Tibial nerve (tissue), 4 donors: ENCODE data around the gene RAP1GAP. TPM values are rescaled to one million over a fixed set of nuclear protein-coding genes. Genes with fewer than 3 reads are reported as not detected.

Experiments
- DNase-seq, 2 donors: peaks; one replicate each; pipeline ENCODE4 v3.0.0-alpha.2; 2019; ENCODE audit warnings: low spot score in 2 of 2
- H3K27ac ChIP-seq, 4 donors: fragments of 200-600 bp; sonication (generic) in 3 of 4; one replicate each; pipeline ENCODE4 v1.5.1; 2017 to 2019; ENCODE audit warnings: mild to moderate bottlenecking in 1 of 4
- H3K27me3 ChIP-seq, 2 donors: fragments of 200-600 bp; sonication (generic) in 1 of 2; one replicate each; pipeline versions ENCODE4 v1.5.1 to v1.6.0; 2017 to 2019
- H3K36me3 ChIP-seq, 3 donors: fragments of 200-600 bp; sonication (generic); one replicate each; pipeline ENCODE4 v1.5.1; 2018 to 2019
- H3K4me1 ChIP-seq, 4 donors: fragments of 200-600 bp; sonication (generic) in 3 of 4; one replicate each; pipeline ENCODE4 v1.5.1; 2017 to 2019
- H3K4me3 ChIP-seq, 4 donors: fragments of 200-600 bp; sonication (generic) in 3 of 4; one replicate each; pipeline ENCODE4 v1.5.1; 2017 to 2019; ENCODE audit warnings: mild to moderate bottlenecking in 1 of 4, moderate library complexity in 1 of 4
- H3K9me3 ChIP-seq, 4 donors: fragments of 200-600 bp; sonication (generic) in 3 of 4; one replicate each; pipeline ENCODE4 v1.5.1; 2017 to 2019
- EP300 ChIP-seq, 2 donors: sonication (generic); formaldehyde crosslinking; IDR thresholded peaks; one replicate each; pipeline ENCODE4 v1.6.1; 2017; ENCODE audit warnings: antibody characterized with exemption in 2 of 2, mild to moderate bottlenecking in 1 of 2
- POLR2A ChIP-seq, 2 donors: fragments of 450-650 bp; IDR thresholded peaks; one replicate each; pipeline ENCODE4 v1.6.1; 2017; ENCODE audit warnings: antibody characterized with exemption in 2 of 2, mild to moderate bottlenecking in 2 of 2, moderate library complexity in 2 of 2
- WGBS, 2 donors: methylation state at CpG; one replicate each; pipeline ENCODE4 v1.1.5; 2018; 5-methylcytosine and 5-hydroxymethylcytosine counted together
- total RNA-seq, 4 donors: library from RNA; depleted of rRNA; stranded (reverse); fragments of >200 nt; gene quantifications; one replicate each; pipeline ENCODE4 v1.1.0, GENCODE V29; 2016
- TF ChIP-seq, protein P1 (sequence below), 5 experiments: fragments of 200-600 bp in 3 of 5; fragments of 450-650 bp in 2 of 5; sonication (generic) in 3 of 5; IDR thresholded peaks; one replicate each; pipeline ENCODE4 v1.5.1; 2016 to 2019; ENCODE audit warnings: antibody characterized with exemption in 5 of 5, mild to moderate bottlenecking in 3 of 5, moderate library complexity in 2 of 5

RAP1GAP gene
- total RNA-seq, 4 donors from 2014 or later: 2.4 to 5.1 (median 4.6) TPM

DNA sequence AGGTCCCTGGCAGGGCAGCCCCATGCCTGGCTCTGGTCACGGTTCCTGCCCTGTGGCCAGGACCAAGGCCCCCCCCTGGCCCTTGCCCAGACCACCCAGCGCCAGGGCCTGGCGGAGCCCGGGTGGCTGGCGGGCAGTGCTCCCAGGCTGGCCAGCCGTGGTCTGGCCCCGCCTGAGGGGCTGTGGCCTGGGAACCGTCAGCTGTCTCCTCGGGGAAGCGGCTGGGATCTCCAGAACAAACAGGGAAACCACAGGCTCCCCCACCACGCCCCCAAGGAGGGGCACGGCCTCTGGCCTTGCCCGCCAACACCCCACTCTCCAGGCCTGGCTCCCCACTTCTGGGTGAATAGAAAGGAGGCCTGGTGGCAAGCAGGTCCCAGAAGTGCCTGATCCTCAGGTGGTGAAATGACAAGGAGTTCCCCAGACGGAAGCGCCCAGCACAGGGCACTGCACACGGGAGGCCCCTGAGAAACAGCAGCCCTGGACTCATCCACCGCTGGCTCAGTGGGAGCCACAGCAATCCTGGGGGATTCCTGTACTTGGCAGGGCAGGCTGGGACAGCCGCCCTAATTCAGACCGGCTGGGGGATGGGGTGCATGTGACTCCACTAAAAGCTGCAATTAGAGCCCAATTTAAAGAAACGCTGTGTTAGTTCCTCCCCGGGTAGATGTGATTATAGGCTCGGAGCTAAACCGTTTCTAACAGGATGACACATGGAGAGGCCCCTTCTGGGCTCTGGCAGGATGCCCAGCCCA, 78.9 kb downstream of the RAP1GAP start:
- Histone ChIP-seq H3K9me3 (no peaks in the 10 kb centered on the region), H3K4me1 (peaks cover 0 to 28% (median 3%) of the 10 kb centered on the region in 4 donors), H3K4me3 (no peak overlapping the region), H3K36me3 (no peaks in the 10 kb centered on the region), H3K27me3 (peaks cover 0 to 41% of the 10 kb centered on the region in 2 donors), H3K27ac (no peak overlapping the region)
- 25 to 40% methylated on average over 8 to 13 of the region's 23 CpGs for WGBS, 2 donors
- TF ChIP-seq EP300 (IDR thresholded peaks at IDR 0.05): no peak
- TF ChIP-seq, protein P1, sequence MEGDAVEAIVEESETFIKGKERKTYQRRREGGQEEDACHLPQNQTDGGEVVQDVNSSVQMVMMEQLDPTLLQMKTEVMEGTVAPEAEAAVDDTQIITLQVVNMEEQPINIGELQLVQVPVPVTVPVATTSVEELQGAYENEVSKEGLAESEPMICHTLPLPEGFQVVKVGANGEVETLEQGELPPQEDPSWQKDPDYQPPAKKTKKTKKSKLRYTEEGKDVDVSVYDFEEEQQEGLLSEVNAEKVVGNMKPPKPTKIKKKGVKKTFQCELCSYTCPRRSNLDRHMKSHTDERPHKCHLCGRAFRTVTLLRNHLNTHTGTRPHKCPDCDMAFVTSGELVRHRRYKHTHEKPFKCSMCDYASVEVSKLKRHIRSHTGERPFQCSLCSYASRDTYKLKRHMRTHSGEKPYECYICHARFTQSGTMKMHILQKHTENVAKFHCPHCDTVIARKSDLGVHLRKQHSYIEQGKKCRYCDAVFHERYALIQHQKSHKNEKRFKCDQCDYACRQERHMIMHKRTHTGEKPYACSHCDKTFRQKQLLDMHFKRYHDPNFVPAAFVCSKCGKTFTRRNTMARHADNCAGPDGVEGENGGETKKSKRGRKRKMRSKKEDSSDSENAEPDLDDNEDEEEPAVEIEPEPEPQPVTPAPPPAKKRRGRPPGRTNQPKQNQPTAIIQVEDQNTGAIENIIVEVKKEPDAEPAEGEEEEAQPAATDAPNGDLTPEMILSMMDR (IDR thresholded peaks at IDR 0.05): no peak
- no peak for TF ChIP-seq POLR2A (IDR thresholded peaks at IDR 0.05)
- no peak for DNase-seq

DNA sequence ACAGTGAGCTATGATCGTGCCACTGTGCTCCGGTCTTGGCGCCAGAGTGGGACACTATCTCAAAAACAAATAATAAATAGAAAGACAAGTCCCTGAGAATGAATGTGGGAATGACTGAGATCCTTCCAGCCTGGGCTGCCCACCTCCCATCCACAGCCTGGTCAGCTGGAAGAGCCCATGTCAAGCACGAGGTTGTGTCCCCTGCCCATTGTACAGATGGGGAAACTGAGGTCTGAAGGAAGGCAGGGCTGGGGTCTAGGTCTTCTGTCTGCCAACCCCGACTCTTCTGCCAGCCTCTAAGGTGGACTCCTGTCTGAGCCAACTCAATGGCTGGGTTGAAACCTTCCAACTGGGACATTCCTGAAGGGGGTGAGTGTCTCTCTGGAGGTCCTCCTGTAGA, 79.5 kb downstream of the RAP1GAP start:
- H3K9me3 ChIP-seq: no peaks in the 10 kb centered on the region
- H3K36me3 ChIP-seq: no peaks in the 10 kb centered on the region
- H3K4me1 ChIP-seq: peaks cover 0 to 28% (median 3%) of the 10 kb centered on the region in 4 donors
- WGBS, 2 donors: 84 to 86% methylated on average over 5 of the region's 5 CpGs
- TF ChIP-seq POLR2A (IDR thresholded peaks at IDR 0.05) (no peak), EP300 (IDR thresholded peaks at IDR 0.05) (no peak)
- TF ChIP-seq, protein P1 (IDR thresholded peaks at IDR 0.05): no peak
- no peak overlapping the region for H3K4me3 ChIP-seq
- no peak for DNase-seq
- H3K27me3 ChIP-seq: peaks cover 0 to 41% of the 10 kb centered on the region in 2 donors
- H3K27ac ChIP-seq: no peak overlapping the region

DNA sequence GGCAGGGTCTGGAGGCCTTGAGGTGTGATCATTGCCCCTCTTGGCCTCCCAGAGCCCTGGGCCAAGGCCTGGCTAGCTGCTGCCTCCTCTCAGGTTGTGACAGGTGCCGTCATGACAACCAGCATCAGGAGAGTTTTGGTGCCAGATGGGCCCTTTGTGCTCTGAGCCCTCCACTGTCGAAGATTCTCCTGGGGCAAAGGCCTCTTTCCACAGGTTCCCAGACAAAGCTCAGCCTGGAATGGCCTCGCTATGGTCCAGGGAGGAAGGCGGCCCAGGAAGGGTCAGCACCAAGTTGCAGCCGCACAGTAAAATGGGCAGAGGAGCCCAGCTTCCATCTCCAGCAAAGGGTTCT, 81.6 kb downstream of the RAP1GAP start:
- no peak overlapping the region for H3K4me3 ChIP-seq
- H3K9me3 ChIP-seq: peaks cover 0 to 2% (median 0%) of the 10 kb centered on the region in 4 donors
- peak overlapping the region in 1 of 4 donors; percentile 26 for H3K27ac ChIP-seq
- H3K27me3 ChIP-seq: peaks cover 0 to 49% of the 10 kb centered on the region in 2 donors
- 83 to 100% methylated on average over 5 of the region's 5 CpGs for WGBS, 2 donors
- no peaks in the 10 kb centered on the region for H3K36me3 ChIP-seq
- no peak for DNase-seq
- H3K4me1 ChIP-seq: peaks cover 0 to 28% (median 3%) of the 10 kb centered on the region in 4 donors
- TF ChIP-seq, protein P1 (IDR thresholded peaks at IDR 0.05): no peak
- TF ChIP-seq POLR2A (IDR thresholded peaks at IDR 0.05): no peak
- no peak for TF ChIP-seq EP300 (IDR thresholded peaks at IDR 0.05)

DNA sequence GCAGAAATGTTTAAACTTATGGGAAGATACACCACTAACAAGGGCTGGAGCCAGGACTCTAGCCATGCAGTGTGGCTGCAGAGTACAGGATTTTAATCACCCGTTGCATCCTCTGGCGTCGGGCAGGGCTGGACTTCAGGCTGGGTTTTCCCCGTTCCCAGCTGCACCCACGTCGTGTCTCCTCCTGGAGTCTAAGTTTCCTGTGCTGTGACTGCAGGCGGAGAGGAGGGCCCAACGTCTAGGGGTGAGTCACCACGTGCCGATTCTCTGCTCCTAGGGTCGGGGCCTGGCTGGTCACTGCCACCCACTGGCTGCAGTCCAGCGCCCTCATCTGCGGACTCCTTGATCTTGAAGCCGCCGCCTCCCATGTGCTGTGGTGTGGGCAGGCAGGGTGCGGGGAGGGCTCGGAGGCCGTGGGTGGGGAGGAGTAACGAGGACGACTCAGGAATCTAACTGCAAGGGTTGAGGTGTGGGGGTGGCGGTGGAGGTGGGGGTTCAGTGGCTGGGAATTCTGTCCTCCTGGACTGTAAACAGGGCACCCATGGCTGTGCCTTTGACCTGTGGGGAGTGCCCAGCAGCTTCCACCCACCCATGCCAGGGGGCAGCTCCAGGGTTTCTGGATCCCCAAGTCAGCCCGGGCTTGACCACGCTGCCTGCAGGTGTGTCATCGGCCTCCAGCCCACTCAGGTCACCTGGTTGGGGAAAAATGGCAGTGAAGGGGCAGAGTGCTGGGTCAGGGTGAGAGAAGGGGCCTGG, 82.1 kb downstream of the RAP1GAP start:
- 21 to 22% methylated on average over 4 to 17 of the region's 24 CpGs for WGBS, 2 donors
- H3K4me3 ChIP-seq: no peak overlapping the region
- no peaks in the 10 kb centered on the region for H3K36me3 ChIP-seq
- peak overlapping the region in 1 of 4 donors; percentile 26 for H3K27ac ChIP-seq
- TF ChIP-seq, protein P1 (IDR thresholded peaks at IDR 0.05): no peak
- peak in 1 of 2 donors; percentile 27 for TF ChIP-seq EP300 (IDR thresholded peaks at IDR 0.05)
- peaks cover 0 to 6% (median 0%) of the 10 kb centered on the region in 4 donors for H3K9me3 ChIP-seq
- DNase-seq: peak in 1 of 2 donors; percentile 11
- H3K27me3 ChIP-seq: peaks cover 0 to 49% of the 10 kb centered on the region in 2 donors
- H3K4me1 ChIP-seq: peaks cover 0 to 28% (median 3%) of the 10 kb centered on the region in 4 donors

DNA sequence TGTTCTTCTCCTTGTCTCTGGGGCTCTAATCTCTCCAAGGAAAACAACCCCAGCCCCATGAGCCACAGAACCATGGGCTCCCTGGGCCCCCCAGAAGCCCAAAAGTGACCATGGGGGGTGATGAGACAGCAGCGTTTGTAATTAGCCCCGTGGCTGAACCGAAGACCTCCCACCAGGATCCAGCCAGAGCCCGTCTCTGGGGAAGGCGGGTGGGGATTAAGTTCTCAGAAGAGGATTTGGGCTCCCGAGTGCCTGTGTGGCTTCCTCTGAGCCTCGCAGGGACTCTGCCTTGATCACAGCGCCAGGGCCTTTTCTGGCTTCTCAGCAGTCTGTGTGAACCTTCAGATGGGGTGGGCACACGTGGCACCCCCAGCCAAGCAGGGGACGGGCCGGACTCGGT, 82.9 kb downstream of the RAP1GAP start:
- H3K27me3 ChIP-seq: peaks cover 0 to 41% of the 10 kb centered on the region in 2 donors
- peaks cover 0 to 14% (median 0%) of the 10 kb centered on the region in 4 donors for H3K9me3 ChIP-seq
- H3K36me3 ChIP-seq: no peaks in the 10 kb centered on the region
- 35 to 59% methylated on average over 5 to 12 of the region's 12 CpGs for WGBS, 2 donors
- H3K4me3 ChIP-seq: no peak overlapping the region
- H3K27ac ChIP-seq: peak overlapping the region in 1 of 4 donors; percentile 5
- peaks cover 0 to 27% (median 3%) of the 10 kb centered on the region in 4 donors for H3K4me1 ChIP-seq
- no peak for DNase-seq
- TF ChIP-seq, protein P1 (IDR thresholded peaks at IDR 0.05): no peak
- TF ChIP-seq POLR2A (IDR thresholded peaks at IDR 0.05) (no peak), EP300 (IDR thresholded peaks at IDR 0.05) (no peak)
